Measurements from ENCODE around the gene SLC4A9.

The SLC4A9 gene, protein sequence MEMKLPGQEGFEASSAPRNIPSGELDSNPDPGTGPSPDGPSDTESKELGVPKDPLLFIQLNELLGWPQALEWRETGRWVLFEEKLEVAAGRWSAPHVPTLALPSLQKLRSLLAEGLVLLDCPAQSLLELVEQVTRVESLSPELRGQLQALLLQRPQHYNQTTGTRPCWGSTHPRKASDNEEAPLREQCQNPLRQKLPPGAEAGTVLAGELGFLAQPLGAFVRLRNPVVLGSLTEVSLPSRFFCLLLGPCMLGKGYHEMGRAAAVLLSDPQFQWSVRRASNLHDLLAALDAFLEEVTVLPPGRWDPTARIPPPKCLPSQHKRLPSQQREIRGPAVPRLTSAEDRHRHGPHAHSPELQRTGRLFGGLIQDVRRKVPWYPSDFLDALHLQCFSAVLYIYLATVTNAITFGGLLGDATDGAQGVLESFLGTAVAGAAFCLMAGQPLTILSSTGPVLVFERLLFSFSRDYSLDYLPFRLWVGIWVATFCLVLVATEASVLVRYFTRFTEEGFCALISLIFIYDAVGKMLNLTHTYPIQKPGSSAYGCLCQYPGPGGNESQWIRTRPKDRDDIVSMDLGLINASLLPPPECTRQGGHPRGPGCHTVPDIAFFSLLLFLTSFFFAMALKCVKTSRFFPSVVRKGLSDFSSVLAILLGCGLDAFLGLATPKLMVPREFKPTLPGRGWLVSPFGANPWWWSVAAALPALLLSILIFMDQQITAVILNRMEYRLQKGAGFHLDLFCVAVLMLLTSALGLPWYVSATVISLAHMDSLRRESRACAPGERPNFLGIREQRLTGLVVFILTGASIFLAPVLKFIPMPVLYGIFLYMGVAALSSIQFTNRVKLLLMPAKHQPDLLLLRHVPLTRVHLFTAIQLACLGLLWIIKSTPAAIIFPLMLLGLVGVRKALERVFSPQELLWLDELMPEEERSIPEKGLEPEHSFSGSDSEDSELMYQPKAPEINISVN

DNA sequence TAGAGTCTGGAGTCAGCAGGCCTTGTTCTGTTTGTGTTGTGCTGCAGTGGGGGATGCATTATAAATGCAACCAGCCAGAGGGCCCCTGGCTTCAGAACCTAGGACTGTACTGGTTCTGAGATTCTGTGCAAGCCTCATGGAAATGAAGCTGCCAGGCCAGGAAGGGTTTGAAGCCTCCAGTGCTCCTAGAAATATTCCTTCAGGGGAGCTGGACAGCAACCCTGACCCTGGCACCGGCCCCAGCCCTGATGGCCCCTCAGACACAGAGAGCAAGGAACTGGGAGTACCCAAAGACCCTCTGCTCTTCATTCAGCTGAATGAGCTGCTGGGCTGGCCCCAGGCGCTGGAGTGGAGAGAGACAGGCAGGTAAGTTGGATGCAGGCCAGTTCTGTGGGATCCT is at the start of gene SLC4A9:
SLC4A9 (plus strand) TSS at position 94 of the 400 bp plus-strand sequence; CDS start at position 137, 43 bp downstream.
- DNase-seq = no peak

DNA sequence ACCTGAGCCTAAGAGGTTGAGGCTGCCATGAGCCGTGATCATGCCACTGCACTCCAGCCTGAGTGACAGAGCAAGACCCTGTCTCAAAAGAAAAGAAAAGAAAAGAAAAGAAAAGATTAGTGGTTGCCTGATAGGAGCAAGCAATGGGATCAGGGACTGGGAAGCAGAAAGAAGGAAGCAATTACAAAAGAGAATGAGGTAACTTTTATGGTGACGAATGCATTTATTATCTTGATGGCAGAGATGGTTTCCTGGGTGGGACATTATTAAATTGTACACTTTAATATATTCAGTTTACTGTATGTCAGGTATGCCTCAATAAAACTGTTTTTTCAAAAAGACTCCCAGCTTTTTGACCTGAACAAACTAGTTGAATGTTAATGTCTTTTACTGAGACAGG is 49.6 kb upstream of the SLC4A9 start:
- no peak for DNase-seq

DNA sequence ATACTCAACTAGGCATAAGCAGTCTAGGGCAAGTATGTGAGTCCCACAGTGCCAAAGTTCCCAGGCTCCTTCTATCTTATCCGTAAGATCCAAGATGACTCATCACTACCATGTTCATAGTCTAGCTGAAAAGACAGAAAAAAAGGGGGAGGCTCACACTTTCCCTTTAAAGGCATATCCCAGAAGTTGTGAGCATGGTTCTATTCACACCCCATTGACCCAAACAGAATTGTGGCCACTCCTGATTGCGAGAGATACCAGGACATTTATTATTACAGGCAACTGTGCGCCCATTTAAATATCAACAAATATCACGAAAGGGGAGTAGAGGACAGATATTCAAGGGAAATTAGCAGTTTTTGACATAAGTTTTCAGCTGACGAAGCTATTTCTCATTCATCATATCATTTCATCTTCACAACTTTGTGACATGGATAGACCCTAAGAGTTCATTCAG is 49.0 kb upstream of the SLC4A9 start:
- DNase-seq = no peak

DNA sequence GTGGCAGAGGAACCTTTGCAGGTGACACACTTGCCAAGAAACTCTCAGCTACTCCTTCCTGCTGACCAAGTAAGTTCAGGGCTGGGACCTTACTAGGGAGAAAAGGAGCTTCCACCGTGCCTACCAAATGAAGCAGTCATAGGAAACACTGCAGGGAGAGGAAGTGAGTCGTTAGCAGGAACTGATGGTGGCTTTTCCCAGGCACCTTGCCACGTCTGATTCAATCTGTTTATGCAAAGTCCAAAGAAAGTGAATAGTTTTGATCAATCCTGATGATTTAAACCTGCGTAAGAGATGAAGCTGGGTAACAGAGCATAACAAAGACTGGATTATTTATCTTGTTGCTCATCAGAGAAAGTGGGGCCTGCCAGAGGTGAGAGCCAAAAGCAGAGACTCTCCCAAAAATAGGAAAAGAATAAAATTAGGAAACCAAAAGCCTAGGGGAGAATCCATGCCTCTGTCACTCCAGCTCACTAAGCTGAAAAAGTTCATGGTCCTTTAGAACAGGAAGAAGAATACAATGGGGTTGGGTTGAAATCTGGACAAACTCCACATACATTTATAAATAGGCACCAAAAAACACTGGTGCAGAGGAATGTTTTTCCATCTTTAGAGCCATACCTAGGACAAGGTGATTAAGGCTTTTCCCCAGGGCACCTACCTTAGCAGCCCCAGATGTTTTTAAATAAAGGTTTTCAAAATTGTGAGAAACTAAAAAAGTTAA is 47.8 kb upstream of the SLC4A9 start:
- no peak for DNase-seq

DNA sequence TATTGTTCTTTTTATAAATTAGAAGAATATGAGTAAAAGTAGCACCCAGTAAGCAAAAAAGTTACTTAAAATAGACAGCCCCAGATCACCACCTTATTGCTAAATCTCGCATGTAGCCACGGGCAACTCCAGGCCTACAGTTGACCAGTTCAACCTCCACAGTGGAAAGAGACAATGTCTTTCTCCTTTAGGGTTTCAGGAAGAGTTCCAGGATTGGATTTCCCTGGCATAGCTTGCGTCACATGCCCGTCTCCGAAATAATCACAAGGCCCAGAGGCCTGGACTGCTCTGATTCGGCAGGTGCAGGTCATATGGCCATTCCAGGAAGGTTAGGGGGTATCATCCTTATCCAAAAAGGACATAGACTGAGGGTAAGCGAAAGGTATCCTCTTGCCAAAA is 47.2 kb upstream of the SLC4A9 start:
- no peak for DNase-seq

DNA sequence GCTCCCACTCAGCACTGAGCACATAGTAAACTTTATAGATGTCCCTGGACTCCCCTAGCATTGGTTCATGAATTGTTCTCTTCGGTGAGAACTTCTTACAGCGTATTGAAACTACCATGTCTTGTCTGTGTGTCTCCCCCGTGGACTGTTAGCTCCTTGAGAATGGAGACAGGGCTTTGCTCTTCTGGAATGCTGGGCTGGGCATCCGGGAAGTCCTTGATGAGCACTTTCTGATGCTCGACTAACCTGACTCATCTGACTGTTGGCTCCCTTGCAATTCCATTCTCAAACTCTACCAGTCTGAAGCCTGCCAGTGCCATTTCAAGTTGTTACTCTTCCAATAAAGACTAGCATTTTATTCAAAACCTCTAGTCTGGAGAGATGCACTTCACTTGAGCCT is 42.1 kb upstream of the SLC4A9 start:
- no peak for DNase-seq

DNA sequence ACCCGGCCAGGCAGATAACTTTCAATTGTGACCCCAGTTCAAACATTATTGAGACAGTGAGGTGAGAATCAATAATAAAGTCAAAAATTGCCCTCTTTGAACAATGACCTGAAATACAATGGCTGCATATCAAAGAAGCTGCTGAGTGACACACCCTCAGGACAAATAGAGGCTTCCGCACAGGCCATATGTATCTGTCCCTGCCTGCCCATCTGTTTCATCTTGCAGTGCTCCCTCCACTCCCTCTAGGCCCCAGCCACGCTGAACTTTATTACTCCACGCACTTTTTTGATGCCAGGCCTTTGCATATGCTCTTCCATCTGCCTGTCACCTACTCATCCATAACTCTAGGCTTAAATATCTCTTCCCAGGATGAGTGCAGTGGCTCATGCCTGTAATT is 41.2 kb upstream of the SLC4A9 start:
- DNase-seq = no peak

DNA sequence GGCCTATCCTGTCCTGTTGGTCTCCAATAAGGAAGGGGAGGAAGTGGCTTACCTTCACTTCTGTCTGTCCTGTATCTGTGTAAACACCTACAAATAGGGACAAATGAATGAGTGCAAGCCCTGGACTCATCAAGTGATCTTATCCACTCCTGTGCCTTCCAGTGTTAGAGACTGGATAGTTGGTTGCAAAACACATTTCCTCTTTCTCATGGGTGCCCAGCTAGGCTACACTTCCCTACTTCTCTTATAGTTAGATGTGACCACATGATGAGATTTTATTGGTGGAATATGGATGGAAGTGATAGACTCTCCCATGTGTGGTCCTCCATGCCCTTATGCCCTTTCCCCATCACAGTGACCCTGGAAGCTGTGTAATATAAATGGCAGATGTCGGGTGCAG is 40.2 kb upstream of the SLC4A9 start:
- no peak for DNase-seq

DNA sequence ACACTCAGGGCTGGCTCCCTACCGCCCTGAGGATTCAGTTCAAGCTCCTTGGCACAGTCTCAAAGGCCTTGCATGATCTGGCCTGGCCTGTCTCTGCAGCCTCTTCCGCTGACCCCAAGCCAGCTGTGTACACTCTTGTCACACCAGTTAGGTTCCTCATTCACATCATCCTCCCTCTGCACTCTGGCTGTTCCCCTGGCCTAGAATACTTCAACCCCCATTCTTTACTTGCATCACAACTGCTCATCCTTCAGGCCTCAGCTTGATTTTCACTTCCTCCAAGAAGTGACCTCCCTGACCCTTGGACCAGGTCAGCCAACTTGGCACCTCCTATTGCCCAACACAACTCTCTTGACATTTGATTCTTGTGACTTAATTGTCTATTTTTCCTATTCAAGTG is 38.2 kb upstream of the SLC4A9 start:
- DNase-seq = no peak

DNA sequence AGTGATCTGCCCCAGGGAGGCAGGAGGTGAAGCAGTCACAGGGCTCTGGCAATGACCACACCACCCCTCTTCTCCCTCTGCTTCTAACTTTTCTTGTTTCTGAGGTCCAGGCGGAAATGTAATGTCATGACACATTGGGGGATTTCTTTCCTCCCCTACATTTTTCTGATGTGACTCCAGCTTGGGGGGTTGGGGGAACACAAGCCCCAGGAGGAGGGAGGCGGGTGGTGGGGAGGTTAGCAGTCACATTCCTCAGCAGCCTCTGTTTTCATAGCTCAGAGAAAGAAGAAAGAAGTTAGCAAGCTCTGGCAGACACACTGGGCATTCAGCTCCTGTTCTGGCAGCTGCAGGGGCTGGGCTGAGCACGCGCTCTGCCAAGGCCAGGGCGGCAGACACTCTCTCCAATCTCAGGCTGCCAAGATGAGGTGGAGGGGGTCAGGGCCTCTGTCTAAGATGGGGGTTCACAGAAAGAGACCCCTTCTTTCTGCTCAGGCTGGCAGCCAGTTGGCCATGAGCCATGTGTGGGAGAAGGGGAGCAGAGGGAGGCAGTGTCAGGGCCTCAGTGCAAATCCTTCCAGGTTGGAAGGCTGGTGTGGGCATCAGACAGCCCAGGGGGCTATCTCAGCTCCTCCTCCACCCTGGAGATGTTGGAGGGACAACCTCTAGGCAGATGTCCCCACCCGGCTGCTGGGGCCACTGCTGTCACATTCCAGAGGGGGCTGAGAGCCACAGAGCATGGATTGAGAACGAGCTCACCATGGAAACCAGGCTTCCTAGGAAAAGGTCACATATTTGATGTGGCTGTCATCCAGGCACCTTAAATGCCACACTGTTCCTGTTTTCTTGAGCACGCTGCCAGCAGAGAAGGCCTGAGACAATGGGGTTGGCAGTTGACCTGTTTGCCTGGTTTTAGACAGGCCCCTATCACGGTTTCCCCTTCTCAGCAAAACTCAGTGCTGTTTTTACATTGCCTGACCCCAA is 37.0 kb upstream of the SLC4A9 start:
- no peak for DNase-seq

DNA sequence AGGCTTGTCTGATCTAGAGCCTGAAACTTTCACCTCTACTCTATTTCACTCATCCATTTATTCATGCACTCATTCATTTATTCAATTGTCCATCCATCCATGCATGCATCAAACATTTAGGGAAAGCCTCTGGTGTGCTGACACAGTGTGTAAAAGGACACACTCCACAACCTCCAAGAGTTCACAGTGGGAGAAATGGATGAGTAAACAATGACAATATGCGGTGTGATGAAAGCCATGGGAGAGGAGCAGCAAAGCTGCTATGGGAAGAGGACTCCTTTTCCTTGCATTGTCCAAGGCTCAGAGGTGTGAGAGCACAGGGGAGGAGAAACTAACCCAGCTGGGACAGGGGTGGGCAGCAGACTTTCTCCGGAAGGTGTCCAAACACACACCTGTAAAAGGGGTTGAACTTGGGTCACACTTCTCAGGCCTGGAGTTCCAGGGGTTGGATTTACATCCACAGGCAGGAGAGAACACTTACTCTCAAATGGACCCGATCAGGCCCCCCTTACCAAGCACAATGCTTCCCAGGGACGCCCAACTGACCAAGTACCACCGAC is 35.9 kb upstream of the SLC4A9 start:
- DNase-seq = no peak

DNA sequence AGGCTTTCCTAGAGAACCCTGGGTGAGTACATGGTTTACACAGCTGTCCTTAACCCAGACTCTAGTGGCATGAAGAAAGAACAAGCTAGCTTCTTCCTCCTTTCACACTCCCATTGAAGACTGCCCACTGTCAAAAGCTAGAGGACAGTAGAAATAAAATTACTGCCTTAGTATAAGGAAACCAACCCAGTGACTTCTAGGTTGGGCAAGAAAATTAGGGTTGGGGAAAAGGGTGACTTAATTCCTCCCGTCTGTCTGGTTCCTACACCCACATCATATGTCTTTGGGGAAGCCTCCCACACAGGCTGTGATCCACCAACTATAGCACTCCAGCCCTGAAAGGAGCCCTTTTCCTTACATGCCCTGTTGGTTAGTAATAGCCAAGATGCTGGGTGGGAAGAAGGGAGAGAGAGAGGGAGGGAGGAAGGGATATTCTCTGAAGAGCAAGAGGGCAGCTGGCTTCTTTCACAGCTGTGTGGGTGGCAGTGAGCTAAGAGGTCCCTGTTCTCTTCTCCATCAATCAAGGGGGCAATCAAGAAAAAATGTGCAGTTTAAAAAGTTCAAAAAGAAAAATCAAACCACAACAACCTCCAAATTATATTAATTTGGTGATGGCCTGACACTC is 35.3 kb upstream of the SLC4A9 start:
- DNase-seq = no peak

DNA sequence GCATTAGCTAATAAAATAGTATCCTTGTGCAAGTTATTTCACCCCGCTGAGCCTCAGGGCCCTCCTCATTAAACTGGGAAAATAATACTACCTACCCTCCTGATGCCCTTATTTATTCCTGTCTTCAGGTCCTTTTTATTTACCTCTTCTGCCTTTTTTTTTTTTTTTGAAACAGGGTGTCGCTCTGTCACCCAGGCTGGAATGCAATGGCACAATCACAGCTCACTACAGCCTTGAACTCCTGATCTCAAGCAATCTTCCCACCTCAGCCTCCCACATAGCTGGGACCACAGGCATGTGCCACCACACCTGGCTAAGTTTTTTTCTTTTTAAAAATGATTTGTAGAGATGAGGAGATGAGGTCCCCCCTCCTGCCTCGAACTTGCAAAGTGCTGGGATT is 34.5 kb upstream of the SLC4A9 start:
- no peak for DNase-seq

DNA sequence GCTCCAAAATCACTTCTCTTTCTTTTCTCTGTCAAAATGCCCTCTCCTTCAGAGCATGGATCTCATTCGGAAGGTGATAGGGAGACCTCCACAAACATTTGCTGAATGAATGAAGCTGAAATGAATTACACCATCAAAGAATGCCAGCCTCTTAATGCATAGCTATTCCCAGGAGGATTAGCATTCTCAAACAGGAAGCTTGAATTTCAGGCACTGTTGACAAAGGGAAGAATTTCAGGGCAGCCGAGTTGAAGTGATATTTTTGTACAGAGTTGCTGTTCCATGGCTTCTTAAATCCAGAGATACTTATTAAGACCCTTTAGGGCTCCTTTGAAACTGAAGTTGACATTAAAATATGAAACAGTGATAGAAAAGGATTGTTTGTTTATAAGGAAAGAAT is 32.4 kb upstream of the SLC4A9 start:
- no peak for DNase-seq

DNA sequence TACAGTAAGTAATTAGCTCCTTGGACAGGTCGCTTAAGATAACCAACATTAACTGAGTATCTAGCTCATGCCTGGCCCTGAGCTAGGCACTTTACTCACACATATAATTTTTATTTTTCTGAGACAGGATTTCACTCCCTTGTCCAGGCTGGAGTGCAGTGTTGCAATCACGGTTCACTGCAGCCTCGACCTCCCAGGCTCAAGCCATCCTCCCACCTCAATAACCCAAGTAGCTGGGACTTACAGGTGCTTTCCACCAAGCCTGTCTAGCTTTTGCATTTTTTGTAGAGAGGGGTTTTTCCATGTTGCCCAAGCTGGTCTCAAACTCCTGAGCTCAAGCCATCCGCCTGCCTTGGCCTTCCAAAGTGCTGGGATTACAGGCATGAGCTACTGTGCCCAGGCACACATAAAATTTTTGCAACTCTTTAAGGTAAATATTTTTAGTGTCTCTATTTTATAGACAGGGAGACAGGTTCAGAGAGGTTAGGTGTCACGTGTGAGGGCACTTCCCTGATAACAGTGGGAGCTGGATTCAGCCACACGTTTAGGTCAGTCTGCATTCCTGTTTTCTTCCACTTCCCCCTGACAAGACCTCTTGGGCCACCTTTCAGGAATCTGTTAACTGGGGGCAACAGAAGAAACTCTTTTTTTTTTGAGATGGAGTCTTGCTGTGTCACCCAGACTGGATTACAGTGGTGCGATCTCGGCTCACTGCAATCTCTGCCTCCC is 31.8 kb upstream of the SLC4A9 start:
- no peak for DNase-seq

DNA sequence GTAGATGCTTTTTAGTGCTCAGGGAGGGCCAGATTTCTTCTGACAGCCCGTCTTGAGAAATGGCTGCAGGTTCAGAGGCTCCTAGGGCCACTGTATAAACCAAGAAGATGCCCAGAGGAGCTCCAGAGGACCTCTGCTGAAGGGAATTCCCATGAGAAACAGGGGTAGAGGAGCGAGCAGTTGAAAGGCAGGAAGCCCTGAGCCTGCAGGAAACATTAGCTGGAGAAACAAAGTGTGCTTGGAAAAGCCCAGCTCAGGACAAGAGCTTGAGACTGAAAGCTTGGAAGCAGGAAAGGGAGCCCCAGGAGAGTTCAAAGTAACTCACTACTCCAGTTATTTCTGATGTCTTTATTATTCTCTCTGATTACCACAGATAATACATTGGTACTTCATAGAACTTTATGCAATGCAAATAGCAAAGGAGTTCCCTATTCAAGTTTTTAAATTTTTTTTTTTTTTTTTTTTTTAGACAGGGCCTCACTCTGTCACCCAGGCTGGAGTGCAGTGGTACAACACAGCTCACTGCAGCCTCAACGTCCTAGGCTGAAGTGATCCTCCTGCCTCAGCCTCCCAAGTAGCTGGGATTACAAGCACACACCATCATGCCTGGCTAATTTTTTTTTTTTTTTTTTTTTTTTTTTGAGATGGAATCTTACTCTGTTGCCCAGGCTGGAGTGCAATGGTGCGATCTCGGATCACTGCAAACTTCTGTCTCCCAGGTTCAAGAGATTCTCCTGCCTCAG is 30.1 kb upstream of the SLC4A9 start:
- DNase-seq = no peak

DNA sequence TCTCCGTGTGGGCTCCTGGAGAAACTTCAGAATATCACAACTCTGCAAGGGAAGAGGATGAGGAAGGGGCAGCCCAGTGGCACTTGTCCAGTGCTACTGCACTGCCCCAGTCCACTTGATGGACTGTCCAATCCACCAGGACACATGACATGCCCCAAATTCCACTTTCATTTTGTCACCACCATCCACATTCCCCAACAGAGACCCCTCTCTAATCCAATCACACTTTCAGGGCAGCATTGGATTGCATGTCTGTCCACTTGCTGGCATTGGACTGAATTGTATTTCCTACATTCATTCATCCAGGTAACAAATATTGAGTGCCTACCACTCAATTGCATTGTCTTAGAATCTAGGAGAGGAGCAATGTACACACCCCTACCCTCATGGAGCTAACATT is 28.4 kb upstream of the SLC4A9 start:
- DNase-seq = no peak

DNA sequence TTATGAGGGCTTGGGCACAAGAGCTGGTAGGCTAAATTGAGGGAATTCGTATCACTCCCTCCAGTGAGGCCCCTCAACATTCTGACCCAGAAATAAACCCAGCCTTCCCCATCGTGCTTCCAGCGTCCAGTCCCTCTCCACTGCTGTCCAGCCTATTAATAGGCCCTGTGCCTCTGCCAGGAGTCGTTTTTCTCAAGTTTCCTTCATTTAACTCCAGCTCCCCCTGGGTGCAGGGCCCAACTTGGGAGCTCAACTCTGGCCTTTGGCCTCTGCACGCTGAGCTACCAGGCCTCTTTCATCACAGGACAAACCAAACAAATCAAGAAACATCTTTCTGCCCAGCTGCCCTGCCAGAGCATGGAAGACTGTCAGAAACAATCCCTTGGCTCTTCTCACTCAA is 23.6 kb upstream of the SLC4A9 start:
- no peak for DNase-seq

DNA sequence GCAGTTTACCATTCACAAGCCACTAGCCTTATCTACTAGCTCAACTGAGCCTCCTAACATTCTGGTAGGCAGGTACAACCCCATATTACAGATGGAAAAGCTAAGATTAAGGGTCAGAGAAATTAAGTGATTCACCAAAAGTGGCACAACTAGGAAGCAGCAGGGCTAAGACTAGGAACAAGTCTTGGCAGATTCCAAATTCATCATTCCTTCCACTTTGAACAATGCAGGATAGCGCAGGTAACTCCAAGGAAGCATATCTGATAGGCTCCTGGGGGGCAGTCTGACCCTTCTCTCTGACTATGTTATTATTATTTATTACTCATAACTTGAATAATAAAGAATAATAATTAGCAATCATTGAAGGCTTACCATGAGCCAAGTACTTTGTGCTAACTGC is 22.1 kb upstream of the SLC4A9 start:
- DNase-seq = no peak

DNA sequence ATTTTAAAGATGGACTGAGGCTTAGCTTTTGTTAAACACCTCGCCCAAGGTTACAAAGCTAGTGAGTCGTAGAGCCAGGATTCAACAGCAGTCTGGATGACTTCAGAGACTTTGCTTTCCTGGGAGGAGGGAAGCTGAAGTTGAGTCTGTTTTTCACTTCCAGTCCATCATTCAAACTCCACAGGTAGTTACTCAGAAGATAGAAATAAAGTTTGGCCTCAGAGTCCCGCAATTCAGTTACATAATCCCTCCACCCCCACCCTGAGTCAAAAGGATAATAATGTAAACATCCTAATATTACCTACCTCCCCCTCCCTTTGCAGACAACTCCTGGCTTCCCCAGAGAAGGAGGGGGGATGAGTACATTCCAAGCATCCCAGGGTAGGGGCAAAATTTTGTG is 21.7 kb upstream of the SLC4A9 start:
- no peak for DNase-seq

Measured in activated effector memory CD4-positive, alpha-beta T cell treated with Interleukin-2 at 50 U/mL for 16 hours (primary cell).